ENCODE results near the gene IFNA10. TPM values are rescaled to one million over a fixed set of nuclear protein-coding genes. Genes with fewer than 3 reads are reported as not detected.
"Not testable (repeated sequence)": the region's sequence is repeated elsewhere in the genome, so short reads cannot be mapped to it uniquely, and the experiment has no call there.

IFNA10 gene
- total RNA-seq, 4 donors from 2014 or later = not detected

- H3K9me3 ChIP-seq = no peaks in the 10 kb centered on the region
- H3K4me3 ChIP-seq = no peak overlapping the region
- DNase-seq (no peak), ATAC-seq (no peak)
- in situ Hi-C loops (cut with MboI; ENCODE audit: low sequenced_read_pairs in 4 of 4) = no loop called here
- no peak overlapping the region for H3K27ac ChIP-seq
- H3K4me1 ChIP-seq = no peaks in the 10 kb centered on the region
- intact Hi-C loops (cut with DNase I; ENCODE audit: low total_unique reads) = no loop called here
- H3K36me3 ChIP-seq = no peaks in the 10 kb centered on the region
- TF ChIP-seq POLR2A (IDR thresholded peaks at IDR 0.05) = no peak
- no peak for TF ChIP-seq CTCF (IDR thresholded peaks at IDR 0.05 in 4 of 5, conservative IDR thresholded peaks at IDR 0.05 in 1 of 5)
- H3K27me3 ChIP-seq = no peaks in the 10 kb centered on the region
Measured at GRCh38 chr9:21205204-21205603, 1.7 kb downstream of the IFNA10 start.

GRCh38 chr9:21202105-21202504 is 4.8 kb downstream of the IFNA10 start, which contains the start of gene IFNA7:
Gene IFNA7, minus strand, starts transcription at chr9:21202205. Its CDS starts 40 bp downstream, at chr9:21202165.
- H3K4me3 ChIP-seq; H3K9me3 ChIP-seq; DNase-seq; ATAC-seq; intact Hi-C loops (cut with DNase I; ENCODE audit: low total_unique reads); H3K27me3 ChIP-seq; in situ Hi-C loops (cut with MboI; ENCODE audit: low sequenced_read_pairs in 4 of 4); H3K27ac ChIP-seq; H3K4me1 ChIP-seq; H3K36me3 ChIP-seq: not testable (repeated sequence)

- H3K4me3 ChIP-seq; in situ Hi-C loops (cut with MboI; ENCODE audit: low sequenced_read_pairs in 4 of 4); H3K27ac ChIP-seq; H3K4me1 ChIP-seq; DNase-seq; intact Hi-C loops (cut with DNase I; ENCODE audit: low total_unique reads); H3K9me3 ChIP-seq; H3K27me3 ChIP-seq; H3K36me3 ChIP-seq: not testable (repeated sequence)
- peak in 1 of 2 donors; percentile 46 for ATAC-seq
- peak in 1 of 5 experiments; percentile 15 for TF ChIP-seq CTCF (IDR thresholded peaks at IDR 0.05 in 4 of 5, conservative IDR thresholded peaks at IDR 0.05 in 1 of 5)
Measured at GRCh38 chr9:21194867-21195776, 11.8 kb downstream of the IFNA10 start.

- H3K27me3 ChIP-seq; intact Hi-C loops (cut with DNase I; ENCODE audit: low total_unique reads); ATAC-seq; H3K4me3 ChIP-seq; H3K9me3 ChIP-seq; H3K27ac ChIP-seq; DNase-seq; in situ Hi-C loops (cut with MboI; ENCODE audit: low sequenced_read_pairs in 4 of 4); H3K36me3 ChIP-seq; H3K4me1 ChIP-seq: not testable (repeated sequence)
Measured at GRCh38 chr9:21187487-21187886, 19.5 kb downstream of the IFNA10 start, which contains the start of gene IFNA4. Gene IFNA4, minus strand, starts transcription at chr9:21187587. Its CDS starts 56 bp downstream, at chr9:21187531.

- H3K27me3 ChIP-seq; H3K4me3 ChIP-seq; ATAC-seq; DNase-seq; H3K36me3 ChIP-seq; H3K9me3 ChIP-seq; intact Hi-C loops (cut with DNase I; ENCODE audit: low total_unique reads); H3K4me1 ChIP-seq; in situ Hi-C loops (cut with MboI; ENCODE audit: low sequenced_read_pairs in 4 of 4); H3K27ac ChIP-seq: not testable (repeated sequence)
Measured at GRCh38 chr9:21182810-21183736, 23.9 kb downstream of the IFNA10 start.

GRCh38 chr9:21174671-21175070 is 32.3 kb downstream of the IFNA10 start:
- no peak for DNase-seq
- intact Hi-C loops (cut with DNase I; ENCODE audit: low total_unique reads) = no loop called here
- no peak for TF ChIP-seq CTCF (IDR thresholded peaks at IDR 0.05 in 4 of 5, conservative IDR thresholded peaks at IDR 0.05 in 1 of 5)
- TF ChIP-seq POLR2A (IDR thresholded peaks at IDR 0.05) = no peak
- in situ Hi-C loops (cut with MboI; ENCODE audit: low sequenced_read_pairs in 4 of 4) = no loop called here
- Histone ChIP-seq H3K4me3 (no peak overlapping the region), H3K27me3 (no peaks in the 10 kb centered on the region), H3K4me1 (no peaks in the 10 kb centered on the region), H3K36me3 (no peaks in the 10 kb centered on the region), H3K9me3 (no peaks in the 10 kb centered on the region), H3K27ac (no peak overlapping the region)
- no peak for ATAC-seq

Measured in gastrocnemius medialis (tissue), 4 donors.